Measurements from ENCODE around the gene ZNF547.

- no peak for TF ChIP-seq CTCF (IDR thresholded peaks at IDR 0.05; ENCODE audit: borderline replicate concordance, extremely low read depth, low read length, poor library complexity, severe bottlenecking)
- TF ChIP-seq EZH2 (IDR thresholded peaks at IDR 0.05; ENCODE audit: borderline replicate concordance, low read depth, low read length, severe bottlenecking): no peak
Observed at GRCh38 chr19:57342582-57342981, 20.8 kb upstream of the ZNF547 start.

Measured in DND-41 (cell line).